RWPE2 (cell line): Measurements from ENCODE around the gene MBNL1.

ENCODE experiments used
- ATAC-seq: fragments of 200-7000 bp; cut with Tn5 transposase; 3 replicates; pipeline ENCODE4 v1.9.1; 2021; ENCODE audit warnings: low read depth
- DNase-seq: peaks from one replicate; pipeline ENCODE4 v3.0.0-alpha.2; 2020; ENCODE audit warnings: low spot score
- H3K27ac ChIP-seq: fragments of 450-650 bp; 2 replicates; pipeline ENCODE4 v1.5.1; 2017; ENCODE audit warnings: mild to moderate bottlenecking; ENCODE audit not compliant: poor library complexity, severe bottlenecking
- H3K27me3 ChIP-seq: fragments of 250-450 bp; sonication (Bioruptor Pico); 2 replicates; pipeline ENCODE4 v1.5.1; 2021; ENCODE audit warnings: mild to moderate bottlenecking, moderate library complexity; ENCODE audit not compliant: insufficient read depth, poor library complexity, severe bottlenecking
- H3K36me3 ChIP-seq: fragments of 250-450 bp; sonication (Bioruptor Pico); 2 replicates; pipeline ENCODE4 v1.5.1; 2020; ENCODE audit warnings: low read depth, mild to moderate bottlenecking, moderate library complexity
- H3K4me1 ChIP-seq: fragments of 250-450 bp; sonication (Bioruptor Pico); 2 replicates; pipeline ENCODE4 v1.5.1; 2021; ENCODE audit warnings: mild to moderate bottlenecking, moderate library complexity; ENCODE audit not compliant: insufficient read depth, poor library complexity, severe bottlenecking
- H3K4me3 ChIP-seq: fragments of 250-450 bp; sonication (Bioruptor Pico); 2 replicates; pipeline ENCODE4 v1.5.1; 2021; ENCODE audit warnings: mild to moderate bottlenecking, moderate library complexity; ENCODE audit not compliant: severe bottlenecking
- H3K9me3 ChIP-seq: fragments of 250-450 bp; sonication (Bioruptor Pico); 2 replicates; pipeline ENCODE4 v1.5.1; 2021; ENCODE audit warnings: mild to moderate bottlenecking, moderate library complexity; ENCODE audit not compliant: severe bottlenecking
- CTCF ChIP-seq: fragments of 450-650 bp; IDR thresholded peaks from one replicate; pipeline ENCODE4 v1.5.1; 2017; ENCODE audit warnings: mild to moderate bottlenecking, moderate library complexity; ENCODE audit not compliant: poor library complexity, severe bottlenecking

Gene MBNL1

DNA sequence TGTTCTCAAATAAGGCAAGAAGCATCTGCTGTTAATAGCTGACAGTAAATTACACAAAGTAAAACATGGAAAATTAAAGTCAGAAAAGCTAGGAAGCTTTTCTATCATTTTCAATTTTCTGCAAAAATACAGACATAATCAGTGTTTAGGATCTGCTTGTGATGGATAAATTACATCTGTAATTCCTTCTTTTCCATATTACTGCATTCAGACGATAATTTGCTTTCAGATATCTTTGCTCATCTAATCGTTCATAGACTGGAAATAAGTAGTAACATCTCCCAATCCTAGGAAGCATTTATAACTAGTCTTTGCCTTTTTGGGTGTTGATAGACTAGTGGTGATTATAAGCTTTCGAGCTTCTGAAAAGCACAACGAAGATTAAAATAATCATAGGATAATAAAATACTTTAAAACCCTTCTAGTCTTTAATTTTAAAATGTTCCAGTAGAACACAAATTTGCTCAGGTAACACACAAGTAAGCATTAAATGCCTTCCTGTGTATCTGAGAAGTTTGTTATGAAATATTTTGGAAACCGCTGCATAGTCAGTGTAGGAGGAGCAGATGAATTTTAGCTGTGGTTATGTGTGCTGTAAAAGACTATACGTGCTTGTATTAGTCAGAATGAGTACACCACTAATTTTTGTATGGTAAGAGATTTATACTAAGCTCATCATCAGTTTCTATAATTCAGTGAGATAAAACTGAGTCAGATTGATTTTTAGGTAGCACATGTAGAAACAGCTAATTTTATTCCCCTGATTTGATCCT lies 41.0 kb downstream of the MBNL1 start:
- no peaks in the 10 kb centered on the region for H3K9me3 ChIP-seq
- peaks cover 26% of the 10 kb centered on the region for H3K4me1 ChIP-seq
- H3K27me3 ChIP-seq: no peaks in the 10 kb centered on the region
- no peak for TF ChIP-seq CTCF
- H3K27ac ChIP-seq: peak overlapping the region; percentile 14
- ATAC-seq: peak; percentile 87
- no peak overlapping the region for H3K4me3 ChIP-seq
- H3K36me3 ChIP-seq: peaks cover 26% of the 10 kb centered on the region
- no peak for DNase-seq

- ATAC-seq: no peak
- Histone ChIP-seq H3K36me3 (peaks cover 9% of the 10 kb centered on the region), H3K4me1 (peaks cover 18% of the 10 kb centered on the region), H3K27ac (no peak overlapping the region), H3K9me3 (no peaks in the 10 kb centered on the region), H3K4me3 (no peak overlapping the region), H3K27me3 (no peaks in the 10 kb centered on the region)
- DNase-seq: no peak
- no peak for TF ChIP-seq CTCF
Measured at GRCh38 chr3:152313430-152313829, 44.7 kb downstream of the MBNL1 start.

DNA sequence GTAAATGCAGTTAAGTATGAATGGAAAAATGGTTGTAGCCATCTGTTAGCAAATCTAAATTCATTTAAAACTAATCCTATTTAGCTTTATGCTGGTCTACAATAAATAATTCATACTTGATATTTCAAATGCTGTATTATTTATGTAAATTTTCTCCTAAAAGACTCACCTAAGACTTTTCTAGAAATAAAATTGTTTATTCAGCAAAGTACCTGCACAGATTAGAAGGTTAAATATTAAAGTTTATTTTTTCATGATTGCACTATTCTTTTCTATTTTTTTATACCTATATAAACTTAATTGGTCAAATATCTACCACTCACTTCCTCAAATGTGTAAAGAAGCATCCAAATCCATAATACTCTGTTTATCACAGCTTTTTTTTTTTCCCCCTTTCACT lies 45.2 kb downstream of the MBNL1 start:
- peaks cover 18% of the 10 kb centered on the region for H3K4me1 ChIP-seq
- ATAC-seq: no peak
- H3K9me3 ChIP-seq: no peaks in the 10 kb centered on the region
- no peak overlapping the region for H3K27ac ChIP-seq
- peaks cover 9% of the 10 kb centered on the region for H3K36me3 ChIP-seq
- H3K27me3 ChIP-seq: no peaks in the 10 kb centered on the region
- TF ChIP-seq CTCF: no peak
- no peak overlapping the region for H3K4me3 ChIP-seq
- DNase-seq: no peak

GRCh38 chr3:152314677-152315353 lies 46.1 kb downstream of the MBNL1 start:
- Histone ChIP-seq H3K27ac (no peak overlapping the region), H3K27me3 (no peaks in the 10 kb centered on the region), H3K4me1 (peaks cover 13% of the 10 kb centered on the region), H3K4me3 (no peak overlapping the region), H3K36me3 (peaks cover 9% of the 10 kb centered on the region), H3K9me3 (no peaks in the 10 kb centered on the region)
- TF ChIP-seq CTCF: no peak
- no peak for ATAC-seq
- no peak for DNase-seq

DNA sequence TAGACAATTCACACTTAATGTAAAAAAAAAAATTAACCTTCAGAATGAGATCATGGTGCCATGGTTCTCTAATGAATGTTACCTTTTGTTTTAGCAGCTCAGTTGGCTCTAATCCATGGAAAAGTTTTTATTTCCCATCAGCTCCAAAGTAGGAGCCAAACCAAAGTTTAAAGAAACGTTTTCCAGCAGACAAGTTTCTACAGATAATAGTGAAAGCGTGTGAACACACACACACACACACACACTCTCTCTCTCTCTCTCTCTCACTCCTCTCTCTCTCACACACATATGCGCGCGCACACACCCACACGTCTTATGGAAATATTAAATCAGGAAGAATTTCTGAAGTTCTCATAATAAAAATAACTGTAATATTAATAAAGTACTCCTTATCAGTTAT lies 46.9 kb downstream of the MBNL1 start:
- TF ChIP-seq CTCF: no peak
- Histone ChIP-seq H3K4me3 (no peak overlapping the region), H3K9me3 (no peaks in the 10 kb centered on the region), H3K27ac (no peak overlapping the region), H3K4me1 (peaks cover 8% of the 10 kb centered on the region), H3K36me3 (peaks cover 9% of the 10 kb centered on the region), H3K27me3 (no peaks in the 10 kb centered on the region)
- ATAC-seq (no peak), DNase-seq (no peak)
